IgD-negative memory B cell (primary cell): ENCODE results near the gene YPEL2. TPM values are rescaled to one million over a fixed set of nuclear protein-coding genes. Genes with fewer than 3 reads are reported as not detected.
A peak's percentile ranks its signal among the peaks of the same experiment; 100 is the strongest.
"Not testable (repeated sequence)": the region's sequence is repeated elsewhere in the genome, so short reads cannot be mapped to it uniquely, and the experiment has no call there.

ENCODE experiments used
- H3K27ac Mint-ChIP-seq, 3 donors: one replicate each; pipeline ENCODE4 v1.8.0; 2020 to 2022; ENCODE audit warnings: mild to moderate bottlenecking in 3 of 3, mixed read lengths in 3 of 3, moderate library complexity in 1 of 3
- H3K27me3 Mint-ChIP-seq: one replicate; pipeline ENCODE4 v1.8.0; 2021; ENCODE audit warnings: mixed read lengths
- H3K36me3 Mint-ChIP-seq: one replicate; pipeline ENCODE4 v1.8.0; 2020; ENCODE audit warnings: mild to moderate bottlenecking, mixed read lengths
- H3K4me1 Mint-ChIP-seq, 3 donors: one replicate each; pipeline ENCODE4 v1.8.0; 2020 to 2022; ENCODE audit warnings: mixed read lengths in 3 of 3, mild to moderate bottlenecking in 1 of 3
- H3K4me3 Mint-ChIP-seq, 4 donors: one replicate each; pipeline ENCODE4 v1.8.0; 2020 to 2022; ENCODE audit warnings: mild to moderate bottlenecking in 4 of 4, mixed read lengths in 4 of 4, moderate library complexity in 3 of 4
- H3K9me3 Mint-ChIP-seq, 3 donors: one replicate each; pipeline ENCODE4 v1.8.0; 2020 to 2021; ENCODE audit warnings: mixed read lengths in 3 of 3, mild to moderate bottlenecking in 1 of 3
- polyA plus RNA-seq: library from polyadenylated mRNA; unstranded; fragments of 300-500 nt; fragmentation: Illumina TruSeq; gene quantifications from one replicate; pipeline ENCODE4 v1.2.3, GENCODE V29; 2021

Gene YPEL2
- polyA plus RNA-seq, 1 donor from 2014 or later: 18.8 TPM

- peak overlapping the region in 1 of 3 donors; percentile 37 for H3K27ac Mint-ChIP-seq
- not testable (repeated sequence) for H3K4me3 Mint-ChIP-seq, H3K4me1 Mint-ChIP-seq, H3K36me3 Mint-ChIP-seq, H3K27me3 Mint-ChIP-seq, H3K9me3 Mint-ChIP-seq
Measured at GRCh38 chr17:59311521-59311920, 19.9 kb upstream of the YPEL2 start.

- H3K27me3 Mint-ChIP-seq: no peaks in the 10 kb centered on the region
- peaks cover 2% of the 10 kb centered on the region for H3K36me3 Mint-ChIP-seq
- peaks cover 0 to 4% (median 3%) of the 10 kb centered on the region in 3 donors for H3K4me1 Mint-ChIP-seq
- no peak overlapping the region for H3K4me3 Mint-ChIP-seq
- no peaks in the 10 kb centered on the region for H3K9me3 Mint-ChIP-seq
- no peak overlapping the region for H3K27ac Mint-ChIP-seq
Measured at GRCh38 chr17:59315866-59316265, 15.6 kb upstream of the YPEL2 start.

GRCh38 chr17:59327121-59327980, 4.1 kb upstream of the YPEL2 start:
- peaks cover 11 to 20% (median 14%) of the 10 kb centered on the region in 3 donors for H3K4me1 Mint-ChIP-seq
- no peaks in the 10 kb centered on the region for H3K9me3 Mint-ChIP-seq
- H3K36me3 Mint-ChIP-seq: no peaks in the 10 kb centered on the region
- H3K27me3 Mint-ChIP-seq: no peaks in the 10 kb centered on the region
- no peak overlapping the region for H3K4me3 Mint-ChIP-seq
- no peak overlapping the region for H3K27ac Mint-ChIP-seq

- Mint-ChIP-seq H3K27ac (no peak overlapping the region), H3K4me1 (peaks cover 14 to 23% (median 14%) of the 10 kb centered on the region in 3 donors), H3K4me3 (no peak overlapping the region), H3K36me3 (no peaks in the 10 kb centered on the region), H3K9me3 (no peaks in the 10 kb centered on the region), H3K27me3 (no peaks in the 10 kb centered on the region)
Measured at GRCh38 chr17:59327981-59328290, 3.5 kb upstream of the YPEL2 start.

GRCh38 chr17:59328601-59329000, 2.9 kb upstream of the YPEL2 start:
- Mint-ChIP-seq H3K27me3 (no peaks in the 10 kb centered on the region), H3K27ac (peak overlapping the region in 1 of 3 donors; percentile 3), H3K36me3 (no peaks in the 10 kb centered on the region), H3K4me3 (no peak overlapping the region), H3K4me1 (peaks cover 14 to 29% (median 19%) of the 10 kb centered on the region in 3 donors), H3K9me3 (no peaks in the 10 kb centered on the region)

- peak overlapping the region; percentile 35 to 90 (median 62) for H3K4me3 Mint-ChIP-seq
- H3K27ac Mint-ChIP-seq: peak overlapping the region; percentile 37 to 84 (median 61)
- peaks cover 22 to 30% (median 25%) of the 10 kb centered on the region in 3 donors for H3K4me1 Mint-ChIP-seq
- no peaks in the 10 kb centered on the region for H3K9me3 Mint-ChIP-seq
- H3K36me3 Mint-ChIP-seq: no peaks in the 10 kb centered on the region
- no peaks in the 10 kb centered on the region for H3K27me3 Mint-ChIP-seq
Measured at GRCh38 chr17:59329176-59330052, 2.0 kb upstream of the YPEL2 start.

- Mint-ChIP-seq H3K9me3 (no peaks in the 10 kb centered on the region), H3K4me3 (peak overlapping the region; percentile 61 to 92 (median 86)), H3K36me3 (no peaks in the 10 kb centered on the region)
Measured at GRCh38 chr17:59330053-59330942, 1.2 kb upstream of the YPEL2 start.

GRCh38 chr17:59331929-59332748, 684 bp downstream of the YPEL2 start:
- Mint-ChIP-seq H3K4me3 (peak overlapping the region; percentile 90 to 94 (median 91)), H3K9me3 (no peaks in the 10 kb centered on the region), H3K27ac (peak overlapping the region; percentile 60 to 96 (median 87))

More at GRCh38 chr17:59330053-59330942, 1.2 kb upstream of the YPEL2 start:
- Mint-ChIP-seq H3K27ac (peak overlapping the region; percentile 37 to 86 (median 84)), H3K27me3 (no peaks in the 10 kb centered on the region), H3K4me1 (peaks cover 26 to 36% (median 31%) of the 10 kb centered on the region in 3 donors)

GRCh38 chr17:59332749-59333377, 1.4 kb downstream of the YPEL2 start:
- Mint-ChIP-seq H3K4me3 (peak overlapping the region; percentile 90 to 94 (median 91)), H3K9me3 (no peaks in the 10 kb centered on the region)

More at GRCh38 chr17:59331929-59332748, 684 bp downstream of the YPEL2 start:
- peaks cover 35 to 45% (median 37%) of the 10 kb centered on the region in 3 donors for H3K4me1 Mint-ChIP-seq
- no peaks in the 10 kb centered on the region for H3K27me3 Mint-ChIP-seq
- peaks cover 3% of the 10 kb centered on the region for H3K36me3 Mint-ChIP-seq

GRCh38 chr17:59333836-59334235, 2.4 kb downstream of the YPEL2 start:
- H3K9me3 Mint-ChIP-seq: no peaks in the 10 kb centered on the region
- H3K27me3 Mint-ChIP-seq: no peaks in the 10 kb centered on the region
- H3K4me3 Mint-ChIP-seq: peak overlapping the region in 3 of 4 donors; percentile 90 to 91 (median 91)
- H3K4me1 Mint-ChIP-seq: peaks cover 42 to 46% (median 44%) of the 10 kb centered on the region in 3 donors
- peaks cover 3% of the 10 kb centered on the region for H3K36me3 Mint-ChIP-seq
- peak overlapping the region in 2 of 3 donors; percentile 33 to 60 for H3K27ac Mint-ChIP-seq

More at GRCh38 chr17:59332749-59333377, 1.4 kb downstream of the YPEL2 start:
- Mint-ChIP-seq H3K4me1 (peaks cover 38 to 43% (median 39%) of the 10 kb centered on the region in 3 donors), H3K36me3 (peaks cover 3% of the 10 kb centered on the region), H3K27ac (peak overlapping the region; percentile 60 to 96 (median 87)), H3K27me3 (no peaks in the 10 kb centered on the region)

GRCh38 chr17:59335685-59336084, 4.2 kb downstream of the YPEL2 start:
- no peaks in the 10 kb centered on the region for H3K9me3 Mint-ChIP-seq
- H3K4me3 Mint-ChIP-seq: peak overlapping the region in 1 of 4 donors; percentile 91
- no peaks in the 10 kb centered on the region for H3K27me3 Mint-ChIP-seq
- peaks cover 3% of the 10 kb centered on the region for H3K36me3 Mint-ChIP-seq
- peak overlapping the region in 2 of 3 donors; percentile 28 to 43 for H3K27ac Mint-ChIP-seq
- peaks cover 34 to 39% (median 34%) of the 10 kb centered on the region in 3 donors for H3K4me1 Mint-ChIP-seq

GRCh38 chr17:59337741-59338299, 6.4 kb downstream of the YPEL2 start:
- H3K27ac Mint-ChIP-seq: peak overlapping the region in 1 of 3 donors; percentile 11
- H3K9me3 Mint-ChIP-seq: no peaks in the 10 kb centered on the region
- H3K27me3 Mint-ChIP-seq: no peaks in the 10 kb centered on the region
- peaks cover 3% of the 10 kb centered on the region for H3K36me3 Mint-ChIP-seq
- peak overlapping the region in 1 of 4 donors; percentile 10 for H3K4me3 Mint-ChIP-seq
- H3K4me1 Mint-ChIP-seq: peaks cover 38 to 50% (median 45%) of the 10 kb centered on the region in 3 donors

GRCh38 chr17:59338498-59338897, 7.0 kb downstream of the YPEL2 start:
- Mint-ChIP-seq H3K4me1 (peaks cover 37 to 52% (median 44%) of the 10 kb centered on the region in 3 donors), H3K36me3 (peaks cover 3% of the 10 kb centered on the region), H3K27ac (no peak overlapping the region), H3K9me3 (no peaks in the 10 kb centered on the region), H3K4me3 (peak overlapping the region in 1 of 4 donors; percentile 10), H3K27me3 (no peaks in the 10 kb centered on the region)
